GM23338 (cell line): Measurements from ENCODE around the gene RNFT2. TPM values are rescaled to one million over a fixed set of nuclear protein-coding genes. Genes with fewer than 3 reads are reported as not detected.

Source experiments
- ATAC-seq: fragments of 200-7000 bp; cut with Tn5 transposase; 3 replicates; pipeline ENCODE4 v1.9.1; 2020
- DNase-seq: peaks from one replicate; pipeline ENCODE4 v3.0.0-alpha.2; 2015; ENCODE audit warnings: low spot score
- H2AFZ ChIP-seq: fragments of 200-600 bp; sonication (generic); 2 replicates; pipeline ENCODE4 v1.8.0; 2016; ENCODE audit warnings: antibody characterized with exemption, mild to moderate bottlenecking, moderate library complexity
- H3F3A ChIP-seq: fragments of 200-600 bp; sonication (generic); replicated peaks from 2 replicates; pipeline ENCODE4 v1.8.0; 2017; ENCODE audit warnings: antibody characterized with exemption, mixed run types, low read depth
- H3K27ac ChIP-seq: fragments of 200-600 bp; sonication (generic); 2 replicates; pipeline ENCODE4 v1.6.1; 2016; ENCODE audit warnings: low read depth
- H3K27me3 ChIP-seq: fragments of 200-600 bp; sonication (generic); 2 replicates; pipeline ENCODE4 v1.8.0; 2016; ENCODE audit warnings: mild to moderate bottlenecking, mixed run types, moderate library complexity; ENCODE audit not compliant: insufficient read depth
- H3K36me3 ChIP-seq: fragments of 200-600 bp; sonication (generic); 2 replicates; pipeline ENCODE4 v1.8.0; 2016; ENCODE audit warnings: mild to moderate bottlenecking; ENCODE audit not compliant: insufficient read depth
- H3K4me1 ChIP-seq: fragments of 200-600 bp; sonication (generic); 2 replicates; pipeline ENCODE4 v1.8.0; 2016; ENCODE audit warnings: mild to moderate bottlenecking, moderate library complexity; ENCODE audit not compliant: insufficient read depth
- H3K4me2 ChIP-seq: fragments of 200-600 bp; sonication (generic); 2 replicates; pipeline ENCODE4 v1.7.1; 2017; ENCODE audit warnings: mixed run types
- H3K4me3 ChIP-seq: fragments of 200-600 bp; sonication (generic); 2 replicates; pipeline ENCODE4 v1.6.1; 2016; ENCODE audit warnings: mixed run types
- H3K79me2 ChIP-seq: fragments of 200-600 bp; sonication (generic); replicated peaks from 2 replicates; pipeline ENCODE4 v1.8.0; 2017; ENCODE audit warnings: mild to moderate bottlenecking; ENCODE audit not compliant: insufficient read depth
- H3K9me2 ChIP-seq: fragments of 200-600 bp; sonication (generic); 2 replicates; pipeline ENCODE4 v1.8.0; 2017; ENCODE audit not compliant: insufficient read depth
- H4K20me1 ChIP-seq: fragments of 200-600 bp; sonication (generic); replicated peaks from 2 replicates; pipeline ENCODE4 v1.8.0; 2017; ENCODE audit warnings: mild to moderate bottlenecking; ENCODE audit not compliant: insufficient read depth
- H3K27ac Mint-ChIP-seq: 2 replicates; pipeline ENCODE4 v1.8.0; 2020; ENCODE audit warnings: inconsistent platforms, mild to moderate bottlenecking, moderate library complexity, mixed read lengths
- H3K27me3 Mint-ChIP-seq: 3 replicates; pipeline ENCODE4 v1.8.0; 2022; ENCODE audit warnings: low read depth, mild to moderate bottlenecking, moderate library complexity, mixed read lengths, inconsistent platforms; ENCODE audit not compliant: insufficient read depth, poor library complexity
- H3K36me3 Mint-ChIP-seq: 3 replicates; pipeline ENCODE4 v1.8.0; 2021; ENCODE audit warnings: low read depth, mild to moderate bottlenecking, inconsistent platforms, moderate library complexity, mixed read lengths
- H3K4me1 Mint-ChIP-seq: 3 replicates; pipeline ENCODE4 v1.8.0; 2020; ENCODE audit warnings: mild to moderate bottlenecking, inconsistent platforms, mixed read lengths
- H3K4me3 Mint-ChIP-seq: 3 replicates; pipeline ENCODE4 v1.8.0; 2021; ENCODE audit warnings: moderate library complexity, mild to moderate bottlenecking, inconsistent platforms, mixed read lengths
- H3K9me3 Mint-ChIP-seq: 3 replicates; pipeline ENCODE4 v1.8.0; 2020; ENCODE audit warnings: moderate library complexity, mild to moderate bottlenecking, inconsistent platforms, mixed read lengths
- CREB1 ChIP-seq: fragments of 250-450 bp; sonication (Bioruptor Pico); IDR thresholded peaks from 2 replicates; pipeline ENCODE4 v1.5.0; 2020; ENCODE audit warnings: low read depth, mild to moderate bottlenecking, moderate library complexity
- EZH2 ChIP-seq: fragments of 200-600 bp; sonication (generic); IDR thresholded peaks from one replicate; pipeline ENCODE4 v1.8.0; 2017; ENCODE audit warnings: antibody characterized with exemption, mild to moderate bottlenecking, low read depth; ENCODE audit not compliant: unreplicated experiment
- EZH2phosphoT487 ChIP-seq: fragments of 200-600 bp; sonication (generic); IDR thresholded peaks from one replicate; pipeline ENCODE4 v1.8.1; 2018; ENCODE audit warnings: antibody characterized with exemption; ENCODE audit not compliant: unreplicated experiment
- JUNB ChIP-seq: IDR thresholded peaks from one replicate; pipeline ENCODE4 v1.6.1; 2016; ENCODE audit warnings: antibody characterized with exemption; ENCODE audit not compliant: unreplicated experiment
- NANOG ChIP-seq: IDR thresholded peaks from 2 replicates; pipeline ENCODE4 v1.6.1; 2016; ENCODE audit warnings: antibody characterized with exemption, borderline replicate concordance
- POLR2AphosphoS5 ChIP-seq: IDR thresholded peaks from 2 replicates; pipeline ENCODE4 v1.6.1; 2016; ENCODE audit warnings: antibody characterized with exemption, low read depth
- STAT1 ChIP-seq: IDR thresholded peaks from one replicate; pipeline ENCODE4 v1.6.1; 2016; ENCODE audit warnings: antibody characterized with exemption; ENCODE audit not compliant: unreplicated experiment
- ZNF114 ChIP-seq: fragments of 250-450 bp; sonication (Bioruptor Pico); IDR thresholded peaks from 2 replicates; pipeline ENCODE4 v1.5.0; 2020; ENCODE audit warnings: mild to moderate bottlenecking, moderate library complexity
- ZNF331 ChIP-seq: fragments of 250-450 bp; sonication (Bioruptor Pico); IDR thresholded peaks from 2 replicates; pipeline ENCODE4 v1.5.0; 2020; ENCODE audit warnings: low read depth, mild to moderate bottlenecking, moderate library complexity
- polyA plus RNA-seq: library from polyadenylated mRNA; unstranded; fragments of >200 nt; fragmentation: Nextera tagmentation; extraction: Ambion mirVana; gene quantifications from 2 replicates; pipeline ENCODE4 v1.2.1, GENCODE V29; 2016
- total RNA-seq: library from RNA; depleted of rRNA; stranded (reverse); fragments of >200 nt; shearing (Covaris generic); gene quantifications from 2 replicates; pipeline ENCODE4 v1.2.3, GENCODE V29; 2014
- TF ChIP-seq, protein P1 (sequence below), 2 experiments: fragments of 200-600 bp in 1 of 2; sonication (generic) in 1 of 2; conservative IDR thresholded peaks; 2 replicates each; pipeline versions ENCODE4 v1.5.1 to v1.6.1; 2016 to 2017; ENCODE audit warnings: antibody characterized with exemption in 2 of 2, low read depth in 2 of 2, mild to moderate bottlenecking in 2 of 2, moderate library complexity in 1 of 2
- TF ChIP-seq, protein P2 (sequence below): IDR thresholded peaks from one replicate; pipeline ENCODE4 v1.6.1; 2018; ENCODE audit warnings: antibody characterized with exemption; ENCODE audit not compliant: unreplicated experiment
- TF ChIP-seq, protein P3 (sequence below): IDR thresholded peaks from 2 replicates; pipeline ENCODE4 v1.6.1; 2016; ENCODE audit warnings: antibody characterized with exemption
- TF ChIP-seq, protein P4 (sequence below): fragments of 250-450 bp; sonication (Bioruptor Pico); IDR thresholded peaks from 2 replicates; pipeline ENCODE4 v1.5.0; 2020; ENCODE audit warnings: mild to moderate bottlenecking, moderate library complexity

RNFT2 gene
- total and polyA plus RNA-seq, 2 experiments from 2014 or later, result 19.3 to 22.9 TPM

DNA sequence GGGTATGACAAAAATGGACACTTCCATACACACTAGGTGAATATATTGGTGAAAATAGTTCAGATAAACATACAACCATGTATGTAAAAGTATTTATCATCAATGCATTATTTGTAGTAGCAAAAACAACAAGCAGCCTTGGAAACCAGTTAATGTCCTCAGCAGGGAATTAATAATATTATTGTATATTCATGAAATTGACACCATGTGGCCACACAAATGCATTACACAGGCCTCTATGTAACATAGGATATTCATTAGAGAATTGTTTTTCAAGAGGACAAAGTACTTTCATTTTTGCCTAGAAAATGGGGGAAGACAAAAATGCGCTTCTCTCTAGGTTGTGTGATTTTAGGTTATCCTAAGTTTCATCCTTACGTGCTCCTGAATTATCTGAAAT lies 24.6 kb upstream of the RNFT2 start:
- H3K79me2 ChIP-seq, result no peaks in the 10 kb centered on the region
- TF ChIP-seq, protein P1, sequence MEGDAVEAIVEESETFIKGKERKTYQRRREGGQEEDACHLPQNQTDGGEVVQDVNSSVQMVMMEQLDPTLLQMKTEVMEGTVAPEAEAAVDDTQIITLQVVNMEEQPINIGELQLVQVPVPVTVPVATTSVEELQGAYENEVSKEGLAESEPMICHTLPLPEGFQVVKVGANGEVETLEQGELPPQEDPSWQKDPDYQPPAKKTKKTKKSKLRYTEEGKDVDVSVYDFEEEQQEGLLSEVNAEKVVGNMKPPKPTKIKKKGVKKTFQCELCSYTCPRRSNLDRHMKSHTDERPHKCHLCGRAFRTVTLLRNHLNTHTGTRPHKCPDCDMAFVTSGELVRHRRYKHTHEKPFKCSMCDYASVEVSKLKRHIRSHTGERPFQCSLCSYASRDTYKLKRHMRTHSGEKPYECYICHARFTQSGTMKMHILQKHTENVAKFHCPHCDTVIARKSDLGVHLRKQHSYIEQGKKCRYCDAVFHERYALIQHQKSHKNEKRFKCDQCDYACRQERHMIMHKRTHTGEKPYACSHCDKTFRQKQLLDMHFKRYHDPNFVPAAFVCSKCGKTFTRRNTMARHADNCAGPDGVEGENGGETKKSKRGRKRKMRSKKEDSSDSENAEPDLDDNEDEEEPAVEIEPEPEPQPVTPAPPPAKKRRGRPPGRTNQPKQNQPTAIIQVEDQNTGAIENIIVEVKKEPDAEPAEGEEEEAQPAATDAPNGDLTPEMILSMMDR (conservative IDR thresholded peaks at IDR 0.05; ENCODE audit: low read depth in 2 of 2), result no peak
- TF ChIP-seq EZH2phosphoT487 (no peak), POLR2AphosphoS5 (no peak), ZNF114 (CRISPR knock-in tag) (no peak), STAT1 (no peak), JUNB (no peak), CREB1 (CRISPR knock-in tag) (no peak), ZNF331 (no peak), NANOG (no peak), EZH2 (no peak)
- TF ChIP-seq, protein P2, sequence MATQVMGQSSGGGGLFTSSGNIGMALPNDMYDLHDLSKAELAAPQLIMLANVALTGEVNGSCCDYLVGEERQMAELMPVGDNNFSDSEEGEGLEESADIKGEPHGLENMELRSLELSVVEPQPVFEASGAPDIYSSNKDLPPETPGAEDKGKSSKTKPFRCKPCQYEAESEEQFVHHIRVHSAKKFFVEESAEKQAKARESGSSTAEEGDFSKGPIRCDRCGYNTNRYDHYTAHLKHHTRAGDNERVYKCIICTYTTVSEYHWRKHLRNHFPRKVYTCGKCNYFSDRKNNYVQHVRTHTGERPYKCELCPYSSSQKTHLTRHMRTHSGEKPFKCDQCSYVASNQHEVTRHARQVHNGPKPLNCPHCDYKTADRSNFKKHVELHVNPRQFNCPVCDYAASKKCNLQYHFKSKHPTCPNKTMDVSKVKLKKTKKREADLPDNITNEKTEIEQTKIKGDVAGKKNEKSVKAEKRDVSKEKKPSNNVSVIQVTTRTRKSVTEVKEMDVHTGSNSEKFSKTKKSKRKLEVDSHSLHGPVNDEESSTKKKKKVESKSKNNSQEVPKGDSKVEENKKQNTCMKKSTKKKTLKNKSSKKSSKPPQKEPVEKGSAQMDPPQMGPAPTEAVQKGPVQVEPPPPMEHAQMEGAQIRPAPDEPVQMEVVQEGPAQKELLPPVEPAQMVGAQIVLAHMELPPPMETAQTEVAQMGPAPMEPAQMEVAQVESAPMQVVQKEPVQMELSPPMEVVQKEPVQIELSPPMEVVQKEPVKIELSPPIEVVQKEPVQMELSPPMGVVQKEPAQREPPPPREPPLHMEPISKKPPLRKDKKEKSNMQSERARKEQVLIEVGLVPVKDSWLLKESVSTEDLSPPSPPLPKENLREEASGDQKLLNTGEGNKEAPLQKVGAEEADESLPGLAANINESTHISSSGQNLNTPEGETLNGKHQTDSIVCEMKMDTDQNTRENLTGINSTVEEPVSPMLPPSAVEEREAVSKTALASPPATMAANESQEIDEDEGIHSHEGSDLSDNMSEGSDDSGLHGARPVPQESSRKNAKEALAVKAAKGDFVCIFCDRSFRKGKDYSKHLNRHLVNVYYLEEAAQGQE, result no peak
- TF ChIP-seq, protein P3, sequence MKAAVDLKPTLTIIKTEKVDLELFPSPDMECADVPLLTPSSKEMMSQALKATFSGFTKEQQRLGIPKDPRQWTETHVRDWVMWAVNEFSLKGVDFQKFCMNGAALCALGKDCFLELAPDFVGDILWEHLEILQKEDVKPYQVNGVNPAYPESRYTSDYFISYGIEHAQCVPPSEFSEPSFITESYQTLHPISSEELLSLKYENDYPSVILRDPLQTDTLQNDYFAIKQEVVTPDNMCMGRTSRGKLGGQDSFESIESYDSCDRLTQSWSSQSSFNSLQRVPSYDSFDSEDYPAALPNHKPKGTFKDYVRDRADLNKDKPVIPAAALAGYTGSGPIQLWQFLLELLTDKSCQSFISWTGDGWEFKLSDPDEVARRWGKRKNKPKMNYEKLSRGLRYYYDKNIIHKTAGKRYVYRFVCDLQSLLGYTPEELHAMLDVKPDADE, result no peak
- TF ChIP-seq, protein P4, sequence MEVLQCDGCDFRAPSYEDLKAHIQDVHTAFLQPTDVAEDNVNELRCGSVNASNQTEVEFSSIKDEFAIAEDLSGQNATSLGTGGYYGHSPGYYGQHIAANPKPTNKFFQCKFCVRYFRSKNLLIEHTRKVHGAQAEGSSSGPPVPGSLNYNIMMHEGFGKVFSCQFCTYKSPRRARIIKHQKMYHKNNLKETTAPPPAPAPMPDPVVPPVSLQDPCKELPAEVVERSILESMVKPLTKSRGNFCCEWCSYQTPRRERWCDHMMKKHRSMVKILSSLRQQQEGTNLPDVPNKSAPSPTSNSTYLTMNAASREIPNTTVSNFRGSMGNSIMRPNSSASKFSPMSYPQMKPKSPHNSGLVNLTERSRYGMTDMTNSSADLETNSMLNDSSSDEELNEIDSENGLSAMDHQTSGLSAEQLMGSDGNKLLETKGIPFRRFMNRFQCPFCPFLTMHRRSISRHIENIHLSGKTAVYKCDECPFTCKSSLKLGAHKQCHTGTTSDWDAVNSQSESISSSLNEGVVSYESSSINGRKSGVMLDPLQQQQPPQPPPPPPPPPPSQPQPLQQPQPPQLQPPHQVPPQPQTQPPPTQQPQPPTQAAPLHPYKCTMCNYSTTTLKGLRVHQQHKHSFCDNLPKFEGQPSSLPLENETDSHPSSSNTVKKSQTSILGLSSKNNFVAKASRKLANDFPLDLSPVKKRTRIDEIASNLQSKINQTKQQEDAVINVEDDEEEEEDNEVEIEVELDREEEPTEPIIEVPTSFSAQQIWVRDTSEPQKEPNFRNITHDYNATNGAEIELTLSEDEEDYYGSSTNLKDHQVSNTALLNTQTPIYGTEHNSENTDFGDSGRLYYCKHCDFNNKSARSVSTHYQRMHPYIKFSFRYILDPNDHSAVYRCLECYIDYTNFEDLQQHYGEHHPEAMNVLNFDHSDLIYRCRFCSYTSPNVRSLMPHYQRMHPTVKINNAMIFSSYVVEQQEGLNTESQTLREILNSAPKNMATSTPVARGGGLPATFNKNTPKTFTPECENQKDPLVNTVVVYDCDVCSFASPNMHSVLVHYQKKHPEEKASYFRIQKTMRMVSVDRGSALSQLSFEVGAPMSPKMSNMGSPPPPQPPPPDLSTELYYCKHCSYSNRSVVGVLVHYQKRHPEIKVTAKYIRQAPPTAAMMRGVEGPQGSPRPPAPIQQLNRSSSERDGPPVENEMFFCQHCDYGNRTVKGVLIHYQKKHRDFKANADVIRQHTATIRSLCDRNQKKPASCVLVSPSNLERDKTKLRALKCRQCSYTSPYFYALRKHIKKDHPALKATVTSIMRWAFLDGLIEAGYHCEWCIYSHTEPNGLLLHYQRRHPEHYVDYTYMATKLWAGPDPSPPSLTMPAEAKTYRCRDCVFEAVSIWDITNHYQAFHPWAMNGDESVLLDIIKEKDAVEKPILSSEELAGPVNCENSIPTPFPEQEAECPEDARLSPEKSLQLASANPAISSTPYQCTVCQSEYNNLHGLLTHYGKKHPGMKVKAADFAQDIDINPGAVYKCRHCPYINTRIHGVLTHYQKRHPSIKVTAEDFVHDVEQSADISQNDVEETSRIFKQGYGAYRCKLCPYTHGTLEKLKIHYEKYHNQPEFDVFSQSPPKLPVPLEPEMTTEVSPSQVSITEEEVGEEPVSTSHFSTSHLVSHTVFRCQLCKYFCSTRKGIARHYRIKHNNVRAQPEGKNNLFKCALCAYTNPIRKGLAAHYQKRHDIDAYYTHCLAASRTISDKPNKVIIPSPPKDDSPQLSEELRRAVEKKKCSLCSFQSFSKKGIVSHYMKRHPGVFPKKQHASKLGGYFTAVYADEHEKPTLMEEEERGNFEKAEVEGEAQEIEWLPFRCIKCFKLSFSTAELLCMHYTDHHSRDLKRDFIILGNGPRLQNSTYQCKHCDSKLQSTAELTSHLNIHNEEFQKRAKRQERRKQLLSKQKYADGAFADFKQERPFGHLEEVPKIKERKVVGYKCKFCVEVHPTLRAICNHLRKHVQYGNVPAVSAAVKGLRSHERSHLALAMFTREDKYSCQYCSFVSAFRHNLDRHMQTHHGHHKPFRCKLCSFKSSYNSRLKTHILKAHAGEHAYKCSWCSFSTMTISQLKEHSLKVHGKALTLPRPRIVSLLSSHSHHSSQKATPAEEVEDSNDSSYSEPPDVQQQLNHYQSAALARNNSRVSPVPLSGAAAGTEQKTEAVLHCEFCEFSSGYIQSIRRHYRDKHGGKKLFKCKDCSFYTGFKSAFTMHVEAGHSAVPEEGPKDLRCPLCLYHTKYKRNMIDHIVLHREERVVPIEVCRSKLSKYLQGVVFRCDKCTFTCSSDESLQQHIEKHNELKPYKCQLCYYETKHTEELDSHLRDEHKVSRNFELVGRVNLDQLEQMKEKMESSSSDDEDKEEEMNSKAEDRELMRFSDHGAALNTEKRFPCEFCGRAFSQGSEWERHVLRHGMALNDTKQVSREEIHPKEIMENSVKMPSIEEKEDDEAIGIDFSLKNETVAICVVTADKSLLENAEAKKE (CRISPR knock-in tag), result no peak
- H3K4me1 ChIP-seq, result peaks cover 10% of the 10 kb centered on the region
- peaks cover 10% of the 10 kb centered on the region; the same call in 2 of the 3 replicates for H3K4me1 Mint-ChIP-seq
- H3K4me3 ChIP-seq, result no peak overlapping the region
- H4K20me1 ChIP-seq, result peaks cover 1% of the 10 kb centered on the region; the same call in 1 of the 2 replicates
- H3K36me3 ChIP-seq, result no peaks in the 10 kb centered on the region
- DNase-seq, result no peak
- H3K4me2 ChIP-seq, result no peak overlapping the region
- H3K4me3 Mint-ChIP-seq, result no peak overlapping the region
- H3K27me3 ChIP-seq, result no peaks in the 10 kb centered on the region
- no peaks in the 10 kb centered on the region for H3K9me2 ChIP-seq
- no peak for ATAC-seq
- H3K27ac Mint-ChIP-seq, result no peak overlapping the region
- H2AFZ ChIP-seq, result no peak overlapping the region
- H3K27ac ChIP-seq, result no peak overlapping the region
- no peaks in the 10 kb centered on the region for H3K9me3 Mint-ChIP-seq
- H3K27me3 Mint-ChIP-seq, result peaks cover 8% of the 10 kb centered on the region
- H3F3A ChIP-seq, result no peaks in the 10 kb centered on the region
- peaks cover 16% of the 10 kb centered on the region; the same call in 2 of the 3 replicates for H3K36me3 Mint-ChIP-seq
